NCI-H2029 treated with DMSO at 0.1 percent for 48 hours (cell line): ENCODE data around the gene NBPF1.
A peak's percentile ranks its signal among the peaks of the same experiment; 100 is the strongest.
"Not testable (repeated sequence)": the region's sequence is repeated elsewhere in the genome, so short reads cannot be mapped to it uniquely, and the experiment has no call there.

ENCODE experiments used
- DNase-seq: peaks from one replicate; lab custom pipeline; 2025; lab: John Stamatoyannopoulos, UW

NBPF1 gene

DNA sequence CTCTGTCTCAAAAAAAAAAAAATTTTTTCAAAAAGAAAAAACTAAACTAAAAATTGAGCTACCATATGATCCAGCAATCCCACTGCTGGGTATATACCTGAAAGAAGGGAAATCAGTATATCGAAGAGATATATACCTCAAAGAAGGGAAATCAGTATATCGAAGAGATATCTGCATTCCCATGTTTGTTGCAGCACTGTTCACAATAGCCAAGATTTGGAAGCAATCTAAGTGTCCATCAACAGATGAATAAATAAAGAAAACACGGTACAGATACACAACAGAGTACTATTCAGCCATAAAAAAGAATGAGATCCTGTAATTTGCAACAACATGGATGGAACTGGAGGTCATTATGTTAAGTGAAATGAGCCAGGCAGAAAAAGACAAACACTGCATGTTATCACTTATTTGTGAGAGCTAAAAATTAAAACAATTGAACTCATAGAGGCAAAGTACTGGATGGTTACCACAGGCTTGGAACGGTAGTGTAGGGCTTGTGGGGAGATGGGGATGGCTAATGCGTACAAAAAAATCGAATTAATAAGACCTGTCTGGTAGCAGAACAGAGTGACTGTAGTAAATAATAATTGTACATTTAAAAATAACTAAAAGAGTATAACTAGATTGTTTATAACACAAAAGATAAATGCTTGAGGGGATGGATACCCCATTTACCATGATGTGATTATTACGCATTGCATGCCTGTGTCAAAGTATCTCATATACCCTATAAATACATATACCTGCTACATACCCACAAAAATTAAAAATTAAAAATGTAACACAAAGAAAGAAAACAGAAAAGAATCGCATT is 28.0 kb upstream of the NBPF1 start:
- not testable (repeated sequence) for DNase-seq

- DNase-seq: not testable (repeated sequence)
Measured at GRCh38 chr1:16639091-16640031, 26.0 kb upstream of the NBPF1 start.

- not testable (repeated sequence) for DNase-seq
Measured at GRCh38 chr1:16637941-16638778, 24.8 kb upstream of the NBPF1 start.

DNA sequence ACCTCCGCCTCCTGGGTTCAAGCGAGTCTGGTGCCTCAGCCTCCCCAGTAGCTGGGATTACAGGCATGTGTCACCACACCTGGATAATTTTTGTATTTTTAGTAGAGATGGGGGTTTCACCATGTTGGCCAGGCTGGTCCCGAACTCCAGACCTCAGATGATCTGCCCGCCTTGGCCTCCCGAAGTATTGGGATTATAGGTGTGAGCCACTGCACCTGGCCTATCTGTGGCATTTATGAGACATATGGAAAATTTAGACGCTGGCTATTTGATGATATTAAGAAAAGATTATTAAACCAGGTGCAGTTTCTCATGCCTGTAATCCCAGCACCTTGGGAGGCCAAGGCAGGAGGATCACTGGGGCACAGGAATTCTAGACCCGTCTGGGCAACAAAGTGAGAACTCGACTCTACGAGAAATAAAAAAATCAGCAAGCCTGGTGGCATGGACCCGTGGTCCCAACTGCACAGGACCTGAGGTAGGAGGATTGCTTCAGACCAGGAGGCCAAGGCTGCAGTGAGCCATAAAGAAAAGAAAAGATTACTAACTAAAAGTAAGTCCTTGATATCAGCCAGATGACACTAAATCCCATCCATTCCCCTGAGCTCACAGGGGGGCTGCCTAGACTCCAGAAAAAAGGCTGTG is 23.3 kb upstream of the NBPF1 start:
- not testable (repeated sequence) for DNase-seq

- DNase-seq: not testable (repeated sequence)
Measured at GRCh38 chr1:16635959-16636358, 22.6 kb upstream of the NBPF1 start.

DNA sequence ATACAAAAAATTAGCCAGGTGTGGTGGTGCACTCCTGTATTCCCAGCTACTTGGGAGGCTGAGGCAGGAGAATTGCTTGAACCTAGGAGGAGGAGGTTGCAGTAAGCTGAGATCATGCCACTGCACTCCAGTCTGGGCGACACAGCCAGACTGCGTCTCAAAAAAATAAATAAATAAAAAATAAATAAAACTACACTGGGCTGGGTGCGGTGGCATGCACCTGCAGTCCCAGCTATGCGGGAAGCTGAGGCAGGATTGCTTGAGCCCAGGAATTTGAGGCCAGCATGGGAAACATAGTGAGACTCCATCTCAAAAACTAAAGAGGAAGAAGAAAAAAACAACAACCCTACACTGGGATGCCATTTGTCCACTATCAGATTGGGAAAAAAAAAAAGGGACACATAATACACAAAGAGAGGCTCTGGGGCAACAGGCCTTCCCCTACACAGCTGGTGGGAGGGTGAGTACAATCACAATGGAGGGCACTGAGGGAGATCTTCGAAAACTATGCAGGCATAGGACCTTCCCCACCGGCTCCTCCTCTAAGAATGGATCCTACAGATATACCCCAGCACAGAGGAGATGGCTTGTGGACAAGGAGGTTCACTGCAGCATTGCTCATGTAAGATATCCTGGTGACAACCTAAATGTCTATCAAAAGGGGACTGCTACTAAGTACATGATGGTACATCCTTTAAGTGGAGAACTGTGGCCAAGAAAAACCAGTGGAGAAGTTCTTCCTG is 20.3 kb upstream of the NBPF1 start:
- DNase-seq: not testable (repeated sequence)

GRCh38 chr1:16632044-16632850 is 18.9 kb upstream of the NBPF1 start:
- DNase-seq: not testable (repeated sequence)

DNA sequence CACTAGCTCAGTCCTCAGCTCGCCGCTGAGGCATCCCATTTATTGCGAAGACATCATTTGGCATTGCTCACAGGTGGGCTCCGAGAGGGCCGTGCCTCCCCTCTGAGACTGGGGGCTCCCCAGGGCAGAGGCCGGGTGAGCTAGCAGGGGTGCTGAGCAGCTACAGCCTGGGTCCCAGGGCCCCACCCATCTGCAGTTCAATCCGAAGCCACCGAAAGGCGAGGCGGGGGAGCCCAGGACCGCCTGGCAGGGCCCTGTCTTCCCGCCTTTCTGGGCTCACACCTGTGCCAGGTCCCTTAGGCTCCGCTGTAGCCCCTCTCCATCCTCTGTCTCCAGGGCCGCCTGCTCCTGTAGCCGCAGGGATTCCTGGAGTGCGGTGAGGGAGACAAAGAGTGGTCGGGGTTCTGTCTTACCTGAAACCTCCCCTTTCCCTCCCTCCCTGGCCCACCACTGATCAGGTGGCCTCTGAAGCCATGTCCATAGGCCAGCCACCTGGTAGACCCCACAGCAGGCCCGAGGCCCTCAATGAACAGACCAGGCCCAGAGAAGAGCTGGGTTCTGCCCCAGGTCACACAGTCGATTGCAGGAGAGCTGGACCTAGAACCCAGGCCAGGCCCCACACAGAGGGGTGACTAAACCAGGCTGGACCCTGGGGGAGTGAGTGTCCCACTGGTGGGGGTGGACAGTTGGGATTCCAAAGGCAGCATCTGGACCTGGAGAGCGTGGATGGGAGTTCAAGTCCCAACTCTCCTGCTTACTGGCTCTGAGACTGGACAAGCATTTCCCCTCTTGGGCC is 18.1 kb upstream of the NBPF1 start:
- no peak for DNase-seq

- DNase-seq: no peak
Measured at GRCh38 chr1:16630661-16631247, 17.4 kb upstream of the NBPF1 start.

- not testable (repeated sequence) for DNase-seq
Measured at GRCh38 chr1:16629916-16630530, 16.7 kb upstream of the NBPF1 start.

DNA sequence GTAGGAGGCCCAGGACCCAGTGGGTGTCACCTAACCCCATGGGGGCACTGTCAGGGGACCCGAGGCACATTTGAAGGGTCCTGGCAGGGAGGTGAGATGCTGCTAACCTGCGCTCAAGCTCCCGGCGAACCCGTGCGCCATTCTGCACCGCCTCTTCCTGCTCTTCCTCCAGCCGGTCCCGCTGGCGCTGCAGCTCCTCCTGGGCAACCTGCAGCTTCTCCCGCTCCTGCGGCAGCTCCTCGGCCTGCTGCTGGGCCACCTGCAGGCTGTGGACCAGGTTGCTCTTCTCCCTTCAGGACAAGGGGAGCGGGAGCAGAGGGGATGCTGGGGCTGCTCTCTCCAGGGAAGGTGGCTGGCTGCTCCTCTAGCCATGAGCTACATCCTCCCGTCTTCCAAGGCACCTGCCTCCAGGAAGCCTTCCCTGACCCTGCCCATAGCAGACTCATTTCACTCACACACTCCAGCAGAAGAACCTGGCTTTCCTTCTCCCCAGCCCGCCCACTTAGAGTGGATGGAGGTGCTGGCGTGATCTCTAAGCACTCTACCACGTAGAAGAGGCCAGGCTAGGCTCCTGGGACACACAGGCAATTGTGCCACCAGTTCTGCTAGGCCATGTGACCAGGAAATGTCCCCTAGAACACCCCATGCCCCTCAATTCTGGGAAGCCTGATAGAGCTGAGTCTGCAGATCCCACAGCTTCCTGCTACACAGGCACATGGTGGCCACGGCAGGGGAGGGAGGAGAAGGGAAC is 15.2 kb upstream of the NBPF1 start:
- no peak for DNase-seq

GRCh38 chr1:16626409-16626983 is 13.1 kb upstream of the NBPF1 start:
- not testable (repeated sequence) for DNase-seq

GRCh38 chr1:16625497-16626408 is 12.4 kb upstream of the NBPF1 start:
- no peak for DNase-seq

DNA sequence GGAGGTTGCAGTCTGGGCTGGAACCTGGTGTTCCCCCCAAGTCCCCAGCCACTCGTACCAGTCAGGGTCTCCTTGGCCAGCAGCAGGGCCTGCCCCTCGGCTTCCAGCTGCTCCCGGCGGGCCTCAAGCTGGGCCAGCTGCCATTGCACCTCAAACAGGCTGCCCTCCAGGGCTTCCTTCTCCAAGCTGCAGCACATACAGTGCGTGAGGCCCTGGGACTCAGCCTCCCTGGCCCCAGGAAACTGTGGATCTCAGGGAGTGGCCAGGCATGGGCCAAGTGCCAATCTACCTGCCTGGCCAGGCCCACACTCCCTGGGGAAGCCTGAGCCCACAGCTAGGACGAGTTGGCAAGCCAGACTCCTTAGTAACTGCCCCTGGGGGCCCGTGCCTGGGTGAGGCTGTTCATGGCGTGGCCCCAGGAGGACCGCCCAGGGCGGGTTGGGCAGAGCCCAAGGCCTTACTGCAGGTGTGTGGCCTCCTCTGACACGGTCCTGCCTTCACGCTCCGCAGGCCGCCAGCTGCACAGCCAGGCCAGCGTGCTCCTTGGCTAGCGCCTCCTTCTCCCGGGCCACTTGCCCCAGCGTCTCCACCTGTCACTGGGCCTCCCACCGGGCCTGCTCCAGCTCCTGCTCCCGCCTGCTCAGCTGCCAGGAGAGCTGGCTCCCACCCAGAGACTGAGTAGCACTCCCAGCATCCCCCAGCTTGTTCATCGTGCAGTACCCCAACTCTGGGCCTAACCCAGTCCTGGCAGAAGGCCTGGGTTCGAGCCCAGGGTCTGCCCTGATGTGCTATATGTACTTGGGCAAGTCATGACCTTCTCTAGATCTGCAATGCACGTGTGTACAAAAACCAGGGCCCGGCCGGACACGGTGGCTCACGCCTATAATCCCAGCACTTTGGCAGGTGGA is 10.7 kb upstream of the NBPF1 start:
- peak; percentile 96 for DNase-seq

DNA sequence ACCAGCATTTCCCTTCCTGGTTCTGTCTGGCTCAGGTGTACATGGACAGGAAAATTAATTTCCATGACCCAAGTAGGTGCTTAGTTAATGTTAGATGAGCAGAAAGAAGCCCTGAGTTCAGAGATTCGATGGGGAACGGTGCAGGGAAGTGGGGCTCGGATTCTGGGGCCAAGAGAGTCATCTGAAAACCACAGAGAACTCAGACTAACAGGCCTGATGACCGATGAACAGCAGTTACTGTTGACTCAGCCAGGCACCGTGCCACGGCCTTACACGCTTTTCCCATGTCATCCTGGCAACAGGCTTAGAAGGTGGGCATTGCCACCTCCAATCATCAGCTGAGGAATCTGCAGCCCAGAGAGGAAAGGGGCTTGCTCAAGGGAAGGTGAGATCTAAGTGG is 10.0 kb upstream of the NBPF1 start:
- DNase-seq: peak; percentile 62
